ENCODE measurements around the gene HBM.

- TF ChIP-seq CTCF (IDR thresholded peaks at IDR 0.05; ENCODE audit: low read depth, low read length, poor library complexity, severe bottlenecking) (no peak), EZH2phosphoT487 (IDR thresholded peaks at IDR 0.05; ENCODE audit: borderline replicate concordance, low read length) (no peak)
Measured at GRCh38 chr16:160691-161190, 5.0 kb upstream of the HBM start.
